Testis (tissue), 2 donors: Measurements from ENCODE around the gene BTBD19.

Experiments
- CTCF ChIP-seq, 3 experiments: fragments of 450-650 bp in 2 of 3; fragments of 200-600 bp in 1 of 3; sonication (generic) in 1 of 3; IDR thresholded peaks; one replicate each; pipeline ENCODE4 v1.5.1; 2016 to 2019; ENCODE audit warnings: antibody characterized with exemption in 3 of 3, mild to moderate bottlenecking in 2 of 3, moderate library complexity in 1 of 3
- POLR2A ChIP-seq: fragments of 450-650 bp; IDR thresholded peaks from one replicate; pipeline ENCODE4 v1.6.1; 2017; ENCODE audit warnings: antibody characterized with exemption, mild to moderate bottlenecking, moderate library complexity

GRCh38 chr1:44785501-44786137, 22.7 kb upstream of the BTBD19 start:
- no peak for TF ChIP-seq CTCF (IDR thresholded peaks at IDR 0.05)
- TF ChIP-seq POLR2A, result no peak
